HCT116 (cell line): ENCODE measurements around the gene KCNAB2. TPM values are rescaled to one million over a fixed set of nuclear protein-coding genes. Genes with fewer than 3 reads are reported as not detected.

Experiments used
- ATAC-seq: fragments of 200-7000 bp; cut with Tn5 transposase; 2 replicates; pipeline ENCODE4 v1.9.1; 2020; ENCODE audit warnings: mild to moderate bottlenecking, moderate library complexity
- BruUV-seq: library from RNA; stranded (reverse); fragments of 400-500 nt; replicated peaks from 2 replicates; lab custom pipeline; 2021; lab: Mats Ljungman, UMichigan
- CTCF ChIA-PET: fragments of 300-600 bp; sonication (Branson Sonifier 250); formaldehyde crosslinking; loops from one replicate; lab custom pipeline; 2021; ENCODE audit warnings: antibody characterized with exemption; lab: Charles Lee
- POLR2A ChIA-PET: fragments of 300-600, 350-600 bp; sonication (Branson Sonifier 250); formaldehyde crosslinking; loops from one replicate; lab custom pipeline; 2021; ENCODE audit warnings: antibody characterized with exemption; lab: Charles Lee
- RAD21 ChIA-PET, 2 experiments: fragments of 300-600 bp; sonication (Branson Sonifier 250); formaldehyde crosslinking; loops; one replicate each; lab custom pipeline; 2023; ENCODE audit warnings: low total read pairs in 2 of 2; ENCODE audit not compliant: uncharacterized antibody in 2 of 2, unreplicated experiment in 2 of 2, low non-redundant PET in 1 of 2; lab: Charles Lee
- DNase-seq: peaks from one replicate; pipeline ENCODE4 v3.0.0-alpha.2; 2010; ENCODE audit warnings: low read depth, low spot score
- H2AFZ ChIP-seq: fragments of 200-600 bp; shearing (Covaris generic), sonication (generic); 2 replicates; pipeline ENCODE4 v1.6.1; 2017; ENCODE audit warnings: low read depth, mixed run types, mixed read lengths, antibody characterized with exemption, low read length; ENCODE audit not compliant: poor library complexity, severe bottlenecking
- H3K27ac ChIP-seq: 2 replicates; pipeline ENCODE4 v1.5.1; 2012; ENCODE audit warnings: low read depth, low read length
- H3K27me3 ChIP-seq: fragments of 200-600 bp; sonication (generic); 2 replicates; pipeline ENCODE4 v1.6.1; 2016; ENCODE audit warnings: mixed run types, low read length, mixed read lengths; ENCODE audit not compliant: insufficient read depth
- H3K36me3 ChIP-seq, 2 experiments: fragments of 200-500 bp in 1 of 2; fragments of 200-600 bp in 1 of 2; sonication (Bioruptor generic) in 1 of 2; sonication (generic) in 1 of 2; 2 replicates each; pipeline versions ENCODE4 v1.5.1 to v1.6.1; 2014 to 2016; ENCODE audit warnings: low read length in 2 of 2, inconsistent platforms in 1 of 2, mixed read lengths in 1 of 2, mixed run types in 1 of 2; ENCODE audit not compliant: insufficient read depth in 2 of 2, control insufficient read depth in 1 of 2
- H3K4me1 ChIP-seq, 2 experiments: fragments of 200-600 bp in 1 of 2; sonication (generic) in 1 of 2; 2 replicates each; pipeline versions ENCODE4 v1.5.1 to v1.6.1; 2012 to 2017; ENCODE audit warnings: low read length in 2 of 2, inconsistent platforms in 1 of 2, mild to moderate bottlenecking in 1 of 2, mixed read lengths in 1 of 2, mixed run types in 1 of 2, moderate library complexity in 1 of 2; ENCODE audit not compliant: insufficient read depth in 2 of 2, control insufficient read depth in 1 of 2
- H3K4me2 ChIP-seq: fragments of 200-600 bp; sonication (generic); 2 replicates; pipeline ENCODE4 v1.6.1; 2017; ENCODE audit warnings: mixed run types, low read length, mixed read lengths
- H3K4me3 ChIP-seq, 2 experiments: fragments of 200-600 bp in 1 of 2; sonication (generic) in 1 of 2; replicated peaks in 1 of 2; 2 replicates each; pipeline ENCODE4 v1.5.1; 2011 to 2016; ENCODE audit warnings: low read length in 2 of 2, control low read depth in 1 of 2, low read depth in 1 of 2, mild to moderate bottlenecking in 1 of 2, mixed read lengths in 1 of 2, mixed run types in 1 of 2
- H3K79me2 ChIP-seq: fragments of 200-600 bp; sonication (generic); 2 replicates; pipeline ENCODE4 v1.6.1; 2017; ENCODE audit warnings: mild to moderate bottlenecking, mixed run types, low read length, moderate library complexity, mixed read lengths; ENCODE audit not compliant: insufficient read depth
- H3K9ac ChIP-seq: fragments of 200-600 bp; sonication (generic); 2 replicates; pipeline ENCODE4 v1.6.1; 2016; ENCODE audit warnings: low read length, mixed read lengths
- H3K9me2 ChIP-seq: fragments of 200-600 bp; sonication (generic), shearing (Covaris generic); 2 replicates; pipeline ENCODE4 v1.6.1; 2017; ENCODE audit warnings: mixed run types, mild to moderate bottlenecking, moderate library complexity; ENCODE audit not compliant: insufficient read depth
- H3K9me3 ChIP-seq, 2 experiments: fragments of 200-500 bp in 1 of 2; fragments of 200-600 bp in 1 of 2; sonication (Bioruptor generic) in 1 of 2; sonication (generic) in 1 of 2; 2 replicates each; pipeline ENCODE4 v1.6.1; 2014 to 2017; ENCODE audit warnings: low read length in 2 of 2, mixed read lengths in 2 of 2, inconsistent platforms in 1 of 2, low read depth in 1 of 2, mild to moderate bottlenecking in 1 of 2, mixed run types in 1 of 2, moderate library complexity in 1 of 2; ENCODE audit not compliant: control insufficient read depth in 1 of 2, insufficient read depth in 1 of 2
- H4K20me1 ChIP-seq: fragments of 200-600 bp; sonication (generic), shearing (Covaris generic); 2 replicates; pipeline ENCODE4 v1.6.1; 2017; ENCODE audit warnings: mixed run types, mild to moderate bottlenecking, moderate library complexity; ENCODE audit not compliant: insufficient read depth
- CEBPB ChIP-seq: IDR thresholded peaks from 2 replicates; pipeline ENCODE4 v1.6.1; 2012; ENCODE audit warnings: low read depth
- EGR1 ChIP-seq: IDR thresholded peaks from 2 replicates; pipeline ENCODE4 v1.6.1; 2012; ENCODE audit warnings: low read depth
- ELF1 ChIP-seq: IDR thresholded peaks from 2 replicates; pipeline ENCODE4 v1.6.1; 2012; ENCODE audit warnings: low read depth, borderline replicate concordance
- EZH2 ChIP-seq: fragments of 200-600 bp; sonication (generic); IDR thresholded peaks from 2 replicates; pipeline ENCODE4 v1.6.1; 2017; ENCODE audit warnings: antibody characterized with exemption, mixed run types
- EZH2phosphoT487 ChIP-seq: fragments of 200-600 bp; IDR thresholded peaks from 2 replicates; pipeline ENCODE4 v1.6.1; 2018; ENCODE audit warnings: antibody characterized with exemption, borderline replicate concordance
- JUND ChIP-seq: IDR thresholded peaks from 2 replicates; pipeline ENCODE4 v1.6.1; 2012
- POLR2A ChIP-seq: IDR thresholded peaks from 2 replicates; pipeline ENCODE4 v1.7.0; 2011; ENCODE audit warnings: borderline replicate concordance; ENCODE audit not compliant: insufficient read depth, insufficient read length; ENCODE audit errors: extremely low read depth
- RAD21 ChIP-seq: IDR thresholded peaks from 2 replicates; pipeline ENCODE4 v1.6.1; 2012; ENCODE audit warnings: low read depth, mild to moderate bottlenecking
- SIN3A ChIP-seq: IDR thresholded peaks from 2 replicates; pipeline ENCODE4 v1.6.1; 2012; ENCODE audit warnings: low read depth
- SP1 ChIP-seq: IDR thresholded peaks from 2 replicates; pipeline ENCODE4 v1.6.1; 2012; ENCODE audit warnings: low read depth
- SRF ChIP-seq: IDR thresholded peaks from 2 replicates; pipeline ENCODE4 v1.6.1; 2012; ENCODE audit warnings: low read depth
- TCF7L2 ChIP-seq: IDR thresholded peaks from 2 replicates; pipeline ENCODE4 v1.7.0; 2011; ENCODE audit warnings: borderline replicate concordance, inconsistent platforms; ENCODE audit not compliant: insufficient read depth, insufficient read length; ENCODE audit errors: extremely low read depth
- YY1 ChIP-seq: IDR thresholded peaks from 2 replicates; pipeline ENCODE4 v1.6.1; 2011; ENCODE audit warnings: low read length, low read depth, moderate library complexity, mild to moderate bottlenecking; ENCODE audit not compliant: insufficient replicate concordance; ENCODE audit errors: extremely low read depth
- ZFX ChIP-seq: fragments of 450-650 bp; IDR thresholded peaks from 2 replicates; pipeline ENCODE4 v1.6.1; 2017
- ZNF274 ChIP-seq: fragments of 200-500 bp; sonication (Bioruptor generic); IDR thresholded peaks from 2 replicates; pipeline ENCODE4 v1.6.1; 2014; ENCODE audit warnings: mild to moderate bottlenecking, low read depth, low read length, inconsistent platforms
- intact Hi-C: fragments of 100-400 bp; cut with micrococcal nuclease; formaldehyde crosslinking; loops from 2 replicates; pipeline ENCODE4 v1.10.0; 2022
- total RNA-seq: library from RNA; stranded (reverse); gene quantifications from one replicate; pipeline ENCODE4 v1.2.1, GENCODE V29; 2021; ENCODE audit not compliant: unreplicated experiment
- TF ChIP-seq, protein P1 (sequence below), 3 experiments: fragments of 200-600 bp in 1 of 3; sonication (generic) in 1 of 3; IDR thresholded peaks in 2 of 3; conservative IDR thresholded peaks in 1 of 3; 2 replicates each; pipeline ENCODE4 v1.5.1; 2012 to 2017; ENCODE audit warnings: low read depth in 2 of 3, low read length in 2 of 3, antibody characterized with exemption in 1 of 3, borderline replicate concordance in 1 of 3, control low read depth in 1 of 3, mild to moderate bottlenecking in 1 of 3, mixed read lengths in 1 of 3, mixed run types in 1 of 3, moderate library complexity in 1 of 3; ENCODE audit not compliant: insufficient read depth in 1 of 3
- TF ChIP-seq, protein P2 (sequence below): IDR thresholded peaks from 2 replicates; pipeline ENCODE4 v1.6.1; 2012; ENCODE audit warnings: low read depth
- TF ChIP-seq, protein P3 (sequence below): IDR thresholded peaks from 2 replicates; pipeline ENCODE4 v1.6.1; 2011; ENCODE audit warnings: mild to moderate bottlenecking, low read length, moderate library complexity; ENCODE audit not compliant: insufficient replicate concordance; ENCODE audit errors: extremely low read depth
- TF ChIP-seq, protein P4 (sequence below): IDR thresholded peaks from 2 replicates; pipeline ENCODE4 v1.6.1; 2012

The KCNAB2 gene
- total RNA-seq, 1 experiment from 2014 or later = 18.1 TPM

DNA sequence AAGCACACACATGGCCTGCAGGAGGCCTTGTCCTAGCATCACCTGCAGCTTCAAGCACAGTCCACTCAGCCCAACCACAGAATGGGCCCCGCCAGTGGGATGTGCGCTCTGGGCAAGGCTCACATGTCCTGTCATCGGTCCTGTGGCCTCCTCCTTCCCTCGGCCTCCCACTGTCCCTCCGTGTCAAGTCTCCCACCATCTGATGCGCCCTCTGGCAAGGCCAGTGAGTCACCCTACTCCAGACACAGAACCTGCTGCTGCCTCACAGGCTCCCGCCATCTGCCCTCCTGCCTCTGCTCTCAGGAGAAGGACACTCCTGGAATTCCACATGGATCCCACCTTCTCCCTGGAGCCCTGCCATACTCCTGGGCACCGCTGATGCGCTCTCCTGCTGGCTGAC lies 14.2 kb downstream of the KCNAB2 start:
- intact Hi-C loops = loop anchor here (10.0 kb wide), 1 partner anchor 285 kb away; no protein-coding TSS in a partner anchor
- Histone ChIP-seq H3K4me3 (no peak overlapping the region), H3K4me1 (peaks cover 0 to 11% of the 10 kb centered on the region in 2 experiments; a peak in 1 of 4 replicates), H3K9me3 (no peaks in the 10 kb centered on the region), H2AFZ (no peak overlapping the region), H3K79me2 (no peaks in the 10 kb centered on the region), H4K20me1 (no peaks in the 10 kb centered on the region), H3K9me2 (no peaks in the 10 kb centered on the region), H3K27me3 (no peaks in the 10 kb centered on the region), H3K36me3 (no peaks in the 10 kb centered on the region), H3K4me2 (no peak overlapping the region), H3K27ac (no peak overlapping the region), H3K9ac (no peak overlapping the region)
- RAD21 ChIA-PET = no interaction called here
- no TSS peak for BruUV-seq
- no peak for DNase-seq
- no peak; the same call in 1 of the 2 replicates for ATAC-seq
- CTCF ChIA-PET = no interaction called here
- POLR2A ChIA-PET = no interaction called here
- TF ChIP-seq, protein P1, sequence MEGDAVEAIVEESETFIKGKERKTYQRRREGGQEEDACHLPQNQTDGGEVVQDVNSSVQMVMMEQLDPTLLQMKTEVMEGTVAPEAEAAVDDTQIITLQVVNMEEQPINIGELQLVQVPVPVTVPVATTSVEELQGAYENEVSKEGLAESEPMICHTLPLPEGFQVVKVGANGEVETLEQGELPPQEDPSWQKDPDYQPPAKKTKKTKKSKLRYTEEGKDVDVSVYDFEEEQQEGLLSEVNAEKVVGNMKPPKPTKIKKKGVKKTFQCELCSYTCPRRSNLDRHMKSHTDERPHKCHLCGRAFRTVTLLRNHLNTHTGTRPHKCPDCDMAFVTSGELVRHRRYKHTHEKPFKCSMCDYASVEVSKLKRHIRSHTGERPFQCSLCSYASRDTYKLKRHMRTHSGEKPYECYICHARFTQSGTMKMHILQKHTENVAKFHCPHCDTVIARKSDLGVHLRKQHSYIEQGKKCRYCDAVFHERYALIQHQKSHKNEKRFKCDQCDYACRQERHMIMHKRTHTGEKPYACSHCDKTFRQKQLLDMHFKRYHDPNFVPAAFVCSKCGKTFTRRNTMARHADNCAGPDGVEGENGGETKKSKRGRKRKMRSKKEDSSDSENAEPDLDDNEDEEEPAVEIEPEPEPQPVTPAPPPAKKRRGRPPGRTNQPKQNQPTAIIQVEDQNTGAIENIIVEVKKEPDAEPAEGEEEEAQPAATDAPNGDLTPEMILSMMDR (IDR thresholded peaks at IDR 0.05 in 2 of 3, conservative IDR thresholded peaks at IDR 0.05 in 1 of 3; ENCODE audit: borderline replicate concordance in 1 of 3, insufficient read depth in 1 of 3, low read depth in 2 of 3, low read length in 2 of 3) = no peak
- TF ChIP-seq, protein P2, sequence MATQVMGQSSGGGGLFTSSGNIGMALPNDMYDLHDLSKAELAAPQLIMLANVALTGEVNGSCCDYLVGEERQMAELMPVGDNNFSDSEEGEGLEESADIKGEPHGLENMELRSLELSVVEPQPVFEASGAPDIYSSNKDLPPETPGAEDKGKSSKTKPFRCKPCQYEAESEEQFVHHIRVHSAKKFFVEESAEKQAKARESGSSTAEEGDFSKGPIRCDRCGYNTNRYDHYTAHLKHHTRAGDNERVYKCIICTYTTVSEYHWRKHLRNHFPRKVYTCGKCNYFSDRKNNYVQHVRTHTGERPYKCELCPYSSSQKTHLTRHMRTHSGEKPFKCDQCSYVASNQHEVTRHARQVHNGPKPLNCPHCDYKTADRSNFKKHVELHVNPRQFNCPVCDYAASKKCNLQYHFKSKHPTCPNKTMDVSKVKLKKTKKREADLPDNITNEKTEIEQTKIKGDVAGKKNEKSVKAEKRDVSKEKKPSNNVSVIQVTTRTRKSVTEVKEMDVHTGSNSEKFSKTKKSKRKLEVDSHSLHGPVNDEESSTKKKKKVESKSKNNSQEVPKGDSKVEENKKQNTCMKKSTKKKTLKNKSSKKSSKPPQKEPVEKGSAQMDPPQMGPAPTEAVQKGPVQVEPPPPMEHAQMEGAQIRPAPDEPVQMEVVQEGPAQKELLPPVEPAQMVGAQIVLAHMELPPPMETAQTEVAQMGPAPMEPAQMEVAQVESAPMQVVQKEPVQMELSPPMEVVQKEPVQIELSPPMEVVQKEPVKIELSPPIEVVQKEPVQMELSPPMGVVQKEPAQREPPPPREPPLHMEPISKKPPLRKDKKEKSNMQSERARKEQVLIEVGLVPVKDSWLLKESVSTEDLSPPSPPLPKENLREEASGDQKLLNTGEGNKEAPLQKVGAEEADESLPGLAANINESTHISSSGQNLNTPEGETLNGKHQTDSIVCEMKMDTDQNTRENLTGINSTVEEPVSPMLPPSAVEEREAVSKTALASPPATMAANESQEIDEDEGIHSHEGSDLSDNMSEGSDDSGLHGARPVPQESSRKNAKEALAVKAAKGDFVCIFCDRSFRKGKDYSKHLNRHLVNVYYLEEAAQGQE = no peak
- no peak for TF ChIP-seq EZH2
- TF ChIP-seq EGR1 = no peak
- TF ChIP-seq SP1 = no peak
- TF ChIP-seq, protein P3, sequence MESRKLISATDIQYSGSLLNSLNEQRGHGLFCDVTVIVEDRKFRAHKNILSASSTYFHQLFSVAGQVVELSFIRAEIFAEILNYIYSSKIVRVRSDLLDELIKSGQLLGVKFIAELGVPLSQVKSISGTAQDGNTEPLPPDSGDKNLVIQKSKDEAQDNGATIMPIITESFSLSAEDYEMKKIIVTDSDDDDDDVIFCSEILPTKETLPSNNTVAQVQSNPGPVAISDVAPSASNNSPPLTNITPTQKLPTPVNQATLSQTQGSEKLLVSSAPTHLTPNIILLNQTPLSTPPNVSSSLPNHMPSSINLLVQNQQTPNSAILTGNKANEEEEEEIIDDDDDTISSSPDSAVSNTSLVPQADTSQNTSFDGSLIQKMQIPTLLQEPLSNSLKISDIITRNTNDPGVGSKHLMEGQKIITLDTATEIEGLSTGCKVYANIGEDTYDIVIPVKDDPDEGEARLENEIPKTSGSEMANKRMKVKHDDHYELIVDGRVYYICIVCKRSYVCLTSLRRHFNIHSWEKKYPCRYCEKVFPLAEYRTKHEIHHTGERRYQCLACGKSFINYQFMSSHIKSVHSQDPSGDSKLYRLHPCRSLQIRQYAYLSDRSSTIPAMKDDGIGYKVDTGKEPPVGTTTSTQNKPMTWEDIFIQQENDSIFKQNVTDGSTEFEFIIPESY = no peak
- no peak for TF ChIP-seq CEBPB
- no peak for TF ChIP-seq SRF
- TF ChIP-seq SIN3A = no peak
- no peak for TF ChIP-seq RAD21
- TF ChIP-seq EZH2phosphoT487 = no peak
- TF ChIP-seq POLR2A = no peak
- no peak for TF ChIP-seq ZFX
- no peak for TF ChIP-seq YY1
- TF ChIP-seq JUND = no peak
- TF ChIP-seq ZNF274 = no peak
- no peak for TF ChIP-seq TCF7L2
- TF ChIP-seq, protein P4, sequence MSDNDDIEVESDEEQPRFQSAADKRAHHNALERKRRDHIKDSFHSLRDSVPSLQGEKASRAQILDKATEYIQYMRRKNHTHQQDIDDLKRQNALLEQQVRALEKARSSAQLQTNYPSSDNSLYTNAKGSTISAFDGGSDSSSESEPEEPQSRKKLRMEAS = no peak
- no peak for TF ChIP-seq ELF1
